GM23338 (cell line): ENCODE measurements around the gene B3GALT5. TPM values are rescaled to one million over a fixed set of nuclear protein-coding genes. Genes with fewer than 3 reads are reported as not detected.

Source experiments
- ATAC-seq: fragments of 200-7000 bp; cut with Tn5 transposase; 3 replicates; pipeline ENCODE4 v1.9.1; 2020
- DNase-seq: peaks from one replicate; pipeline ENCODE4 v3.0.0-alpha.2; 2015; ENCODE audit warnings: low spot score
- H2AFZ ChIP-seq: fragments of 200-600 bp; sonication (generic); 2 replicates; pipeline ENCODE4 v1.8.0; 2016; ENCODE audit warnings: antibody characterized with exemption, mild to moderate bottlenecking, moderate library complexity
- H3F3A ChIP-seq: fragments of 200-600 bp; sonication (generic); replicated peaks from 2 replicates; pipeline ENCODE4 v1.8.0; 2017; ENCODE audit warnings: antibody characterized with exemption, mixed run types, low read depth
- H3K27ac ChIP-seq: fragments of 200-600 bp; sonication (generic); 2 replicates; pipeline ENCODE4 v1.6.1; 2016; ENCODE audit warnings: low read depth
- H3K27me3 ChIP-seq: fragments of 200-600 bp; sonication (generic); 2 replicates; pipeline ENCODE4 v1.8.0; 2016; ENCODE audit warnings: mild to moderate bottlenecking, mixed run types, moderate library complexity; ENCODE audit not compliant: insufficient read depth
- H3K36me3 ChIP-seq: fragments of 200-600 bp; sonication (generic); 2 replicates; pipeline ENCODE4 v1.8.0; 2016; ENCODE audit warnings: mild to moderate bottlenecking; ENCODE audit not compliant: insufficient read depth
- H3K4me1 ChIP-seq: fragments of 200-600 bp; sonication (generic); 2 replicates; pipeline ENCODE4 v1.8.0; 2016; ENCODE audit warnings: mild to moderate bottlenecking, moderate library complexity; ENCODE audit not compliant: insufficient read depth
- H3K4me2 ChIP-seq: fragments of 200-600 bp; sonication (generic); 2 replicates; pipeline ENCODE4 v1.7.1; 2017; ENCODE audit warnings: mixed run types
- H3K4me3 ChIP-seq: fragments of 200-600 bp; sonication (generic); 2 replicates; pipeline ENCODE4 v1.6.1; 2016; ENCODE audit warnings: mixed run types
- H3K79me2 ChIP-seq: fragments of 200-600 bp; sonication (generic); replicated peaks from 2 replicates; pipeline ENCODE4 v1.8.0; 2017; ENCODE audit warnings: mild to moderate bottlenecking; ENCODE audit not compliant: insufficient read depth
- H3K9me2 ChIP-seq: fragments of 200-600 bp; sonication (generic); 2 replicates; pipeline ENCODE4 v1.8.0; 2017; ENCODE audit not compliant: insufficient read depth
- H4K20me1 ChIP-seq: fragments of 200-600 bp; sonication (generic); replicated peaks from 2 replicates; pipeline ENCODE4 v1.8.0; 2017; ENCODE audit warnings: mild to moderate bottlenecking; ENCODE audit not compliant: insufficient read depth
- H3K27ac Mint-ChIP-seq: 2 replicates; pipeline ENCODE4 v1.8.0; 2020; ENCODE audit warnings: inconsistent platforms, mild to moderate bottlenecking, moderate library complexity, mixed read lengths
- H3K27me3 Mint-ChIP-seq: 3 replicates; pipeline ENCODE4 v1.8.0; 2022; ENCODE audit warnings: low read depth, mild to moderate bottlenecking, moderate library complexity, mixed read lengths, inconsistent platforms; ENCODE audit not compliant: insufficient read depth, poor library complexity
- H3K36me3 Mint-ChIP-seq: 3 replicates; pipeline ENCODE4 v1.8.0; 2021; ENCODE audit warnings: low read depth, mild to moderate bottlenecking, inconsistent platforms, moderate library complexity, mixed read lengths
- H3K4me1 Mint-ChIP-seq: 3 replicates; pipeline ENCODE4 v1.8.0; 2020; ENCODE audit warnings: mild to moderate bottlenecking, inconsistent platforms, mixed read lengths
- H3K4me3 Mint-ChIP-seq: 3 replicates; pipeline ENCODE4 v1.8.0; 2021; ENCODE audit warnings: moderate library complexity, mild to moderate bottlenecking, inconsistent platforms, mixed read lengths
- H3K9me3 Mint-ChIP-seq: 3 replicates; pipeline ENCODE4 v1.8.0; 2020; ENCODE audit warnings: moderate library complexity, mild to moderate bottlenecking, inconsistent platforms, mixed read lengths
- CREB1 ChIP-seq: fragments of 250-450 bp; sonication (Bioruptor Pico); IDR thresholded peaks from 2 replicates; pipeline ENCODE4 v1.5.0; 2020; ENCODE audit warnings: low read depth, mild to moderate bottlenecking, moderate library complexity
- ETS1 ChIP-seq: IDR thresholded peaks from 2 replicates; pipeline ENCODE4 v1.6.1; 2016; ENCODE audit warnings: antibody characterized with exemption
- EZH2 ChIP-seq: fragments of 200-600 bp; sonication (generic); IDR thresholded peaks from one replicate; pipeline ENCODE4 v1.8.0; 2017; ENCODE audit warnings: antibody characterized with exemption, mild to moderate bottlenecking, low read depth; ENCODE audit not compliant: unreplicated experiment
- EZH2phosphoT487 ChIP-seq: fragments of 200-600 bp; sonication (generic); IDR thresholded peaks from one replicate; pipeline ENCODE4 v1.8.1; 2018; ENCODE audit warnings: antibody characterized with exemption; ENCODE audit not compliant: unreplicated experiment
- REST ChIP-seq: IDR thresholded peaks from one replicate; pipeline ENCODE4 v1.6.1; 2018; ENCODE audit warnings: antibody characterized with exemption; ENCODE audit not compliant: unreplicated experiment
- ZNF114 ChIP-seq: fragments of 250-450 bp; sonication (Bioruptor Pico); IDR thresholded peaks from 2 replicates; pipeline ENCODE4 v1.5.0; 2020; ENCODE audit warnings: mild to moderate bottlenecking, moderate library complexity
- polyA plus RNA-seq: library from polyadenylated mRNA; unstranded; fragments of >200 nt; fragmentation: Nextera tagmentation; extraction: Ambion mirVana; gene quantifications from 2 replicates; pipeline ENCODE4 v1.2.1, GENCODE V29; 2016
- total RNA-seq: library from RNA; depleted of rRNA; stranded (reverse); fragments of >200 nt; shearing (Covaris generic); gene quantifications from 2 replicates; pipeline ENCODE4 v1.2.3, GENCODE V29; 2014

Gene B3GALT5
- total and polyA plus RNA-seq, 2 experiments from 2014 or later, result 6.2 to 37.5 TPM

GRCh38 chr21:39633770-39634181, 21.0 kb downstream of the B3GALT5 start:
- Mint-ChIP-seq H3K4me3 (no peak overlapping the region), H3K9me3 (no peaks in the 10 kb centered on the region), H3K27me3 (peaks cover 19% of the 10 kb centered on the region), H3K36me3 (peaks cover 44% of the 10 kb centered on the region), H3K4me1 (peaks cover 78% of the 10 kb centered on the region), H3K27ac (no peak overlapping the region)
- DNase-seq (no peak), ATAC-seq (no peak)
- no peak overlapping the region for H3K4me2 ChIP-seq
- peaks cover 100% of the 10 kb centered on the region for H3K79me2 ChIP-seq
- H3K27ac ChIP-seq, result no peak overlapping the region
- peaks cover 64% of the 10 kb centered on the region for H3K4me1 ChIP-seq
- H3K9me2 ChIP-seq, result peaks cover 16% of the 10 kb centered on the region; the same call in 1 of the 2 replicates
- H3K36me3 ChIP-seq, result no peaks in the 10 kb centered on the region
- no peaks in the 10 kb centered on the region for H3K27me3 ChIP-seq
- H3F3A ChIP-seq, result peaks cover 10% of the 10 kb centered on the region; the same call in 1 of the 2 replicates
- no peak overlapping the region for H2AFZ ChIP-seq
- H3K4me3 ChIP-seq, result no peak overlapping the region
- no peaks in the 10 kb centered on the region; the same call in 1 of the 2 replicates for H4K20me1 ChIP-seq
- TF ChIP-seq ETS1 (no peak), REST (no peak), EZH2phosphoT487 (no peak)

GRCh38 chr21:39634507-39634906, 21.8 kb downstream of the B3GALT5 start:
- peaks cover 81% of the 10 kb centered on the region for H3K4me1 Mint-ChIP-seq

More at GRCh38 chr21:39634507-39634906, 21.8 kb downstream of the B3GALT5 start:
- ATAC-seq (no peak), DNase-seq (no peak)
- no peaks in the 10 kb centered on the region for H3K27me3 ChIP-seq
- peaks cover 10% of the 10 kb centered on the region; the same call in 1 of the 2 replicates for H3F3A ChIP-seq
- peaks cover 42% of the 10 kb centered on the region for H3K36me3 Mint-ChIP-seq
- peaks cover 62% of the 10 kb centered on the region for H3K4me1 ChIP-seq
- no peak overlapping the region for H3K4me3 Mint-ChIP-seq
- H3K79me2 ChIP-seq, result peaks cover 100% of the 10 kb centered on the region
- no peak overlapping the region for H2AFZ ChIP-seq
- no peak overlapping the region for H3K27ac ChIP-seq
- no peak overlapping the region for H3K4me2 ChIP-seq
- H3K4me3 ChIP-seq, result no peak overlapping the region
- no peaks in the 10 kb centered on the region for H3K9me3 Mint-ChIP-seq
- H3K27ac Mint-ChIP-seq, result no peak overlapping the region
- no peaks in the 10 kb centered on the region; the same call in 1 of the 2 replicates for H4K20me1 ChIP-seq
- TF ChIP-seq ZNF114 (CRISPR knock-in tag) (no peak), CREB1 (CRISPR knock-in tag) (no peak), EZH2 (no peak)
- H3K27me3 Mint-ChIP-seq, result peaks cover 19% of the 10 kb centered on the region
- no peaks in the 10 kb centered on the region for H3K36me3 ChIP-seq
- H3K9me2 ChIP-seq, result peaks cover 16% of the 10 kb centered on the region; the same call in 1 of the 2 replicates
